Left renal pelvis (tissue), 4 donors: Measurements from ENCODE around the gene SCFD2. TPM values are rescaled to one million over a fixed set of nuclear protein-coding genes. Genes with fewer than 3 reads are reported as not detected.
"Not testable (repeated sequence)": the region's sequence is repeated elsewhere in the genome, so short reads cannot be mapped to it uniquely, and the experiment has no call there.

ENCODE experiments used
- DNase-seq, 4 donors: peaks; one replicate each; pipeline ENCODE4 v3.0.0-alpha.2; 2013; ENCODE audit warnings: low read depth in 4 of 4, low spot score in 3 of 4
- polyA plus RNA-seq, 4 donors: library from polyadenylated mRNA; unstranded; fragments of 120-200 nt; gene quantifications; one replicate each; pipeline ENCODE4 v1.2.1, GENCODE V29; 2013; ENCODE audit not compliant: insufficient read length in 4 of 4

Gene SCFD2
- polyA plus RNA-seq, 4 donors = 12.7 to 14.2 (median 13.5) TPM

- no peak for DNase-seq
Observed at GRCh38 chr4:53064609-53065008, 301.3 kb downstream of the SCFD2 start.

GRCh38 chr4:53061091-53061850 is 304.6 kb downstream of the SCFD2 start:
- DNase-seq = no peak

GRCh38 chr4:53060278-53060677 is 305.6 kb downstream of the SCFD2 start:
- no peak for DNase-seq

- no peak for DNase-seq
Observed at GRCh38 chr4:53059871-53060270, 306.0 kb downstream of the SCFD2 start.

- DNase-seq = no peak
Observed at GRCh38 chr4:53059256-53059655, 306.6 kb downstream of the SCFD2 start.

GRCh38 chr4:53057679-53058078 is 308.2 kb downstream of the SCFD2 start:
- DNase-seq = no peak

GRCh38 chr4:53057108-53057507 is 308.8 kb downstream of the SCFD2 start:
- DNase-seq = not testable (repeated sequence)

GRCh38 chr4:53055716-53056403 is 310.0 kb downstream of the SCFD2 start:
- no peak for DNase-seq

GRCh38 chr4:53055274-53055673 is 310.6 kb downstream of the SCFD2 start:
- DNase-seq = no peak

- DNase-seq = no peak
Observed at GRCh38 chr4:53050361-53050774, 315.5 kb downstream of the SCFD2 start.

- DNase-seq = no peak
Observed at GRCh38 chr4:53049528-53049927, 316.3 kb downstream of the SCFD2 start.

- no peak for DNase-seq
Observed at GRCh38 chr4:53044651-53044960, 321.3 kb downstream of the SCFD2 start.

- no peak for DNase-seq
Observed at GRCh38 chr4:53043891-53044650, 321.8 kb downstream of the SCFD2 start.

GRCh38 chr4:53043055-53043454 is 322.8 kb downstream of the SCFD2 start:
- DNase-seq = no peak

GRCh38 chr4:53040851-53041250 is 325.0 kb downstream of the SCFD2 start:
- no peak for DNase-seq

- no peak for DNase-seq
Observed at GRCh38 chr4:53040459-53040815, 325.4 kb downstream of the SCFD2 start.

- no peak for DNase-seq
Observed at GRCh38 chr4:53039741-53040458, 326.0 kb downstream of the SCFD2 start.

GRCh38 chr4:53037892-53038291 is 328.0 kb downstream of the SCFD2 start:
- DNase-seq = no peak

- DNase-seq = not testable (repeated sequence)
Observed at GRCh38 chr4:53032908-53033307, 333.0 kb downstream of the SCFD2 start.

GRCh38 chr4:53026233-53026632 is 339.6 kb downstream of the SCFD2 start:
- DNase-seq = no peak

GRCh38 chr4:53023677-53024299 is 342.1 kb downstream of the SCFD2 start:
- DNase-seq = no peak
